Endodermal cell (in vitro differentiated cells): ENCODE data around the gene DUOX1. TPM values are rescaled to one million over a fixed set of nuclear protein-coding genes. Genes with fewer than 3 reads are reported as not detected.
A peak's percentile ranks its signal among the peaks of the same experiment; 100 is the strongest.

Experiments
- DNase-seq: peaks from one replicate; pipeline ENCODE4 v3.0.0-alpha.2; 2017
- H3K27ac ChIP-seq: 2 replicates; pipeline ENCODE4 v1.5.1; 2013; ENCODE audit warnings: mild to moderate bottlenecking, low read depth, low read length, moderate library complexity
- H3K27me3 ChIP-seq: 2 replicates; pipeline ENCODE4 v1.6.1; 2013; ENCODE audit warnings: mild to moderate bottlenecking, low read length, moderate library complexity; ENCODE audit not compliant: insufficient read depth, control insufficient read depth, poor library complexity, severe bottlenecking
- H3K36me3 ChIP-seq: 2 replicates; pipeline ENCODE4 v1.7.0; 2013; ENCODE audit warnings: mild to moderate bottlenecking, low read length, moderate library complexity; ENCODE audit not compliant: control insufficient read depth, insufficient read depth
- H3K4me1 ChIP-seq: one replicate; pipeline ENCODE4 v1.7.0; 2013; ENCODE audit warnings: low read length; ENCODE audit not compliant: control insufficient read depth, insufficient read depth
- H3K4me3 ChIP-seq: 2 replicates; pipeline ENCODE4 v1.5.1; 2013; ENCODE audit warnings: mild to moderate bottlenecking, low read length, moderate library complexity
- H3K9ac ChIP-seq: 2 replicates; pipeline ENCODE4 v1.6.1; 2013; ENCODE audit warnings: mild to moderate bottlenecking, low read length, moderate library complexity; ENCODE audit not compliant: poor library complexity, severe bottlenecking; ENCODE audit errors: extremely low read depth
- H3K9me3 ChIP-seq: 2 replicates; pipeline ENCODE4 v1.6.1; 2013; ENCODE audit warnings: mild to moderate bottlenecking, low read length, moderate library complexity; ENCODE audit not compliant: control insufficient read depth
- H3K27ac Mint-ChIP-seq: 2 replicates; pipeline ENCODE4 v1.8.0; 2020; ENCODE audit warnings: mixed read lengths
- H3K27me3 Mint-ChIP-seq: 2 replicates; pipeline ENCODE4 v1.8.0; 2021; ENCODE audit warnings: mild to moderate bottlenecking, mixed read lengths; ENCODE audit not compliant: insufficient read depth
- H3K36me3 Mint-ChIP-seq: 2 replicates; pipeline ENCODE4 v1.8.0; 2020; ENCODE audit warnings: low read depth, mixed read lengths
- H3K4me1 Mint-ChIP-seq: 2 replicates; pipeline ENCODE4 v1.8.0; 2020; ENCODE audit warnings: mixed read lengths
- H3K4me3 Mint-ChIP-seq: 2 replicates; pipeline ENCODE4 v1.8.0; 2020; ENCODE audit warnings: mild to moderate bottlenecking, moderate library complexity, mixed read lengths
- H3K9me3 Mint-ChIP-seq: 2 replicates; pipeline ENCODE4 v1.8.0; 2020; ENCODE audit warnings: mild to moderate bottlenecking, mixed read lengths
- CTCF ChIP-seq: fragments of 200-600 bp; sonication (generic); conservative IDR thresholded peaks from 2 replicates; pipeline ENCODE4 v1.5.0; 2021; ENCODE audit warnings: antibody characterized with exemption, mild to moderate bottlenecking
- WGBS, 2 experiments: methylation state at CpG; one replicate each; pipeline versions ENCODE4 v1.1.5 to v1.1.7; 2013; ENCODE audit warnings: missing lambda C conversion rate in 2 of 2, mixed read lengths in 1 of 2; ENCODE audit not compliant: insufficient coverage in 1 of 2, insufficient read length in 1 of 2; 5-methylcytosine and 5-hydroxymethylcytosine counted together
- total RNA-seq, 2 donors: library from RNA; stranded (reverse); fragmentation: NEBNext Ultra II Directional in 1 of 2; extraction: Animal tissue kit (Norgen Biotek cat#: 25700) in 1 of 2; gene quantifications; 2 replicates in 1 of 2; 3 replicates in 1 of 2; pipeline ENCODE4 v1.2.1, GENCODE V29; 2021

The DUOX1 gene
- total RNA-seq, 2 donors from 2014 or later: 1.2 to 1.9 TPM

GRCh38 chr15:45157974-45158373, 28.2 kb downstream of the DUOX1 start:
- H3K4me3 ChIP-seq: no peak overlapping the region
- no peak overlapping the region for H3K27ac ChIP-seq
- WGBS, 2 experiments: 33 to 50% methylated on average over 1 of the region's 1 CpG
- no peaks in the 10 kb centered on the region for H3K9me3 ChIP-seq
- no peak for DNase-seq
- TF ChIP-seq CTCF: no peak
- no peaks in the 10 kb centered on the region for H3K36me3 ChIP-seq
- Mint-ChIP-seq H3K27ac (no peak overlapping the region), H3K9me3 (no peaks in the 10 kb centered on the region), H3K27me3 (peaks cover 1% of the 10 kb centered on the region), H3K4me3 (no peak overlapping the region), H3K4me1 (peaks cover 10% of the 10 kb centered on the region), H3K36me3 (no peaks in the 10 kb centered on the region)
- H3K4me1 ChIP-seq: no peaks in the 10 kb centered on the region
- no peaks in the 10 kb centered on the region for H3K27me3 ChIP-seq
- H3K9ac ChIP-seq: no peak overlapping the region

GRCh38 chr15:45161666-45162065, 31.9 kb downstream of the DUOX1 start:
- WGBS, 2 experiments: 91 to 99% methylated on average over 12 to 14 of the region's 14 CpGs
- Histone ChIP-seq H3K9ac (no peak overlapping the region), H3K9me3 (no peaks in the 10 kb centered on the region), H3K27me3 (no peaks in the 10 kb centered on the region), H3K4me3 (no peak overlapping the region), H3K36me3 (no peaks in the 10 kb centered on the region), H3K27ac (no peak overlapping the region), H3K4me1 (no peaks in the 10 kb centered on the region)
- no peak for DNase-seq
- no peak overlapping the region for H3K27ac Mint-ChIP-seq
- TF ChIP-seq CTCF: no peak
- H3K4me1 Mint-ChIP-seq: peaks cover 7% of the 10 kb centered on the region
- no peaks in the 10 kb centered on the region for H3K9me3 Mint-ChIP-seq
- no peak overlapping the region for H3K4me3 Mint-ChIP-seq
- H3K27me3 Mint-ChIP-seq: peaks cover 1% of the 10 kb centered on the region
- no peaks in the 10 kb centered on the region for H3K36me3 Mint-ChIP-seq

- peak overlapping the region; percentile 19 for H3K27ac Mint-ChIP-seq
- H3K27ac ChIP-seq: no peak overlapping the region
- no peak overlapping the region for H3K4me3 Mint-ChIP-seq
Measured at GRCh38 chr15:45162771-45163507, 33.1 kb downstream of the DUOX1 start.

More at GRCh38 chr15:45162771-45163507, 33.1 kb downstream of the DUOX1 start:
- no peaks in the 10 kb centered on the region for H3K36me3 Mint-ChIP-seq
- H3K27me3 Mint-ChIP-seq: peaks cover 1% of the 10 kb centered on the region
- DNase-seq: peak; percentile 98
- no peaks in the 10 kb centered on the region for H3K9me3 Mint-ChIP-seq
- Histone ChIP-seq H3K27me3 (no peaks in the 10 kb centered on the region), H3K4me3 (no peak overlapping the region), H3K4me1 (no peaks in the 10 kb centered on the region), H3K9ac (no peak overlapping the region), H3K36me3 (no peaks in the 10 kb centered on the region), H3K9me3 (no peaks in the 10 kb centered on the region)
- H3K4me1 Mint-ChIP-seq: peaks cover 4% of the 10 kb centered on the region
- 11 to 24% methylated on average over 2 to 7 of the region's 7 CpGs for WGBS, 2 experiments
- TF ChIP-seq CTCF: peak; percentile 98
